Stimulated activated CD8-positive, alpha-beta memory T cell treated with anti-CD3 and anti-CD28 coated beads, Interleukin-15, amount 100 ng/mL, for 24 hours (primary cell): ENCODE measurements around the gene RAET1L.
"Not testable (repeated sequence)": the region's sequence is repeated elsewhere in the genome, so short reads cannot be mapped to it uniquely, and the experiment has no call there.

ENCODE experiments used
- DNase-seq: peaks from one replicate; pipeline ENCODE4 v3.0.0-alpha.2; 2020; ENCODE audit warnings: low read depth

The RAET1L gene

DNA sequence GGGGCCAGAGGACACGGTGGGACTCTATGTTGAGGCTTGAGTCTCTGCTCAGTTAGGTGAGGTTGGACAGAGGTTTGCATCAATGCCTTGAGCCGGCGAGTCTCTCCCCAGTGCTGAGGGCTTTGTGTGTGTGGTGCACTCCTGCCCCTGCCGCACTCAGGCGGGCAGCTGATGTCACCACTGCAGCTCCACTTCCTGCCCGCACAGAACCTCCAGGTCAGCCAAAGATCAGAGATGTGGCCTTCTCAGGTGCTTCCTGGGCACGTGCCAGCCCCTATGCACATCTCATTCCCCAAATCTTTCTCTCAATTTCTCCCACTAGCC lies 33.9 kb downstream of the RAET1L start:
- DNase-seq = not testable (repeated sequence)

DNA sequence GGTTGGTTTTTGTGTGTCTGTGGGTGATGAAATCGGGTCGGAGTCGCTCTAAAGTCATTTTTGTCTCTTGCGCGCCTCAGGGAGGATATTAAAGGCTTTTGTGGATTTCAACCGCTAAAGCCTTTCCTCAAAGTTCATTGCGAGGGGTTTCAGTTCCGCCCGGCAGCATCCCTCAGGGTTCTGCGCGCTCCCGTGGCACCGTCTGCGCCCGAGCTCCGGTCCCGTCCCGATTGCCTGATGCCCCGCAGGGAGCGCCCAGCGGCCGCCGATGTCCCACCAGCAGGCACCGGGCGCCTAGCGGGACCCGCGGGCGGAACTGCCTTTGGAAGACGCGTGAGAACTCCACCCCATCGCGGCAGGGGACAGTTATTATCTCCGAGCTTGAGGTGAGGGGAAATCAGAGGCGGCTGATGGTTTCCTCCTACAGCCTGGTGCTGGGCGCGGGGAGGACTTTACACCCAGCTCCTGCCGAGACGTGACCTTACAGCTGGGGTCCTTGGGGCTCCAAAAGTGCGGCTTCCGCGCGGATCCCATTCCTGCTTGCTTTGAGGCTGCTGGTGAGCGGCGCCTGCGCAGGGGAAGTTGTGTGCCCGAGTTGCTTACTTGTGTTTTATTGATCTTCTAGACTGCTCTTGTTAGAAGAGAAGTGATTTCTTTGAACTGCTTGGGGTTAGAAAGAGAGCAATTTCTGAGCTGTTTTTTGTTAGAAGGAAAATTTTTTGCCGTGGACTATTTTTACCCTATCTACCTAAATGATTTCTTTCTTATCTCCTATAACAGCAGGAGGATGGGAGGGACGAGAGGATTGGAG lies 34.5 kb downstream of the RAET1L start:
- no peak for DNase-seq

DNA sequence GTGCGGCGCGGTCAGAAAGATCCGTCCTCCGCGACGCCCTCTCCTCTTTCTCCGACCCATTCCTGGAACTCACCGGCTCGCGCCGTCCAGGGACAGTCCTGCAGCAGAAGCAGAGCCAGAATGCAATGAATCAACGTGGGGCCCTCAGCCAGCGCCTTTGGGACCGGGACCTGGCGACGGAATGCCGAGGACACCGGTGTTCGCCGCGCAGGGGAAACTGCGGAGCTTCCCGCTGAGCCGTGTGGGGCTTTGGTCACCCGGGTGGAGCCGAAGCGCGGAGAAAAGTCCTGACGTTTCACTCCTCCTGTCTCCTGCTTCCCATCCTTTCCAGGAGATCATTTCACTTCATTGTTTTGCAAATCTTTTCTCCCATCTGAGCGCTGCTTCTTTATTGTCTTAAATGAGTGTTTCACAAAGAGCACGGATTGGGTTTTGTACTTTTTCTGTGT lies 35.1 kb downstream of the RAET1L start:
- no peak for DNase-seq

DNA sequence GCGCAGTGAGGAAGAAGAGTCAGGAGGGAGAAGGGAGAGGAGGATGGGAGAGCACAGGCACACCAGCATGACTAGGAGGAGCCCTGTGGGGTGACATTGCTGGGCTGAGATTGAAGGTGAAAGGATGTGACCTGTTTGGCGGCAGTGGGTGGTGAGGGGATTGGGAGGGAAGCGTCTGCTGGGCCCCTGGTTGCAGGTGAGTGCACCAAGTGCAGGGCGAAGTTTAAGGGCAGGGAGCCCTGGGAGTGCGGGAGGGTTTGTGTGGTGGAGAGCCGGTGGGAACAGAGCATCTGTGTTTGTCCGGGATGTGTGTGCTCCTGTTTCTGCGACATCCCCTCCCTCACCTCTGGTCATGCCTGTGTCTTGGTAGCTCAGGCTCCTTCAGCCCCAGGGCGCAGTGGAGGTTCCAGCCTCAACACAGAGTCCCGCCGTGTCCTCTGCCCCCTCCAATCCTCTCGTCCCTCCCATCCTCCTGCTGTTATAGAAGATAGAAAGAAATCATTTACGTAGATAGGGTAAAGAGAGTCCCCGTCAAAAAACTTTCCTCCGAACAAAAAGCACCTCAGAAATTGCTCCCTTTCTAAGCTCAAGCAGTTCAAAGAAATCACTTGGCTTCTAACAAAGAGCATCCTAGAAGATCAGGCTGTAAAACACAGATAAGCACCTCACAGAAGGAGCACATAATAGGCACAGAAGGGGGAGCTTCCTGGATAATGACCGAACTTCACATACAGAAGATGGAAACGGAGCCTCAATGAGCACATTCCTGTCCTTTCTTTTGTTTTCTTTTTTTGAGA lies 36.6 kb downstream of the RAET1L start:
- no peak for DNase-seq

DNA sequence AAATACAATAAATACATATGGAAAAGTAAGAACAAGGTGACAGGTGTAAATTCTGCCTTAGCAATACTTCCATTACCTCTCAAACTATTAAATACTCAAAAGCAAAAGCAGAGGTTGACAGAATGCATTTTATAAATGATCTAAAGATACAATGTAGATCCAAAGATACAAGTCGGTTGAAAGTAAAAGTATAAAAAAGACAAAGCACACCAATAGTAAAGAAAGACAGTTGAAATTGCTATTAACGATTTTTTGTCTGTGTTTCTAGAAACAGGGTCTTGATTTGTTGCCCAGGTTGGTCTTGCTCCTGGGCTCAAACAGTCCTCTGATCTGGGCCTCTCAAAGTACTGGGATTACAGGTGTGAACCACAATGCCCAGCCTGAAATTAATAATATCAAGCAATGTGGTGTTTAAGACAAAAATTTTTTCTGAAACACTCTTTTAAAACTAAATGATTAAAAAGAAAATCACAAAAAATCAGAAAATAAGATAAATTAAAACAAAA lies 37.7 kb downstream of the RAET1L start:
- no peak for DNase-seq

DNA sequence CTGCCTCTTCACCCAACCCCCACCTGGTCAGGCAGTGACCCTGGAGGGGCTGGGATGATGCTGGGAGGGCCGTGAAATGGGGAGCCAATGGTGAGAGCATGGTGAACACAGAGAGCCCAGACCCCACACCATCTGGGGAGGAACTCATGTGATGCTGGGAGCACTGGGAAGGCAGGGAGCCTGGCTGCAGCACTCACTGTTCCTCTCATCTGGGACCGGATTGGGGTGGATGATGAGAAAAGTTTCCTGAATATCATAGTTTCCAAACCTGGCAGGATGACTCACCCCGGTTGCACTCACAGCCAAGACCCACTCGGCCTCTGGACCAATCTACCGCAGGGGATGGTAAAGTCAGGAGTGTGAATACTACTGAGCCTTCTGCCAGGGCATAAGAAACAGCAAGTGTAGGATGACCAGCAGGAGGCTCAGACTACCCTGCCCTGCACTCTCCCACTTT lies 39.8 kb downstream of the RAET1L start:
- no peak for DNase-seq

DNA sequence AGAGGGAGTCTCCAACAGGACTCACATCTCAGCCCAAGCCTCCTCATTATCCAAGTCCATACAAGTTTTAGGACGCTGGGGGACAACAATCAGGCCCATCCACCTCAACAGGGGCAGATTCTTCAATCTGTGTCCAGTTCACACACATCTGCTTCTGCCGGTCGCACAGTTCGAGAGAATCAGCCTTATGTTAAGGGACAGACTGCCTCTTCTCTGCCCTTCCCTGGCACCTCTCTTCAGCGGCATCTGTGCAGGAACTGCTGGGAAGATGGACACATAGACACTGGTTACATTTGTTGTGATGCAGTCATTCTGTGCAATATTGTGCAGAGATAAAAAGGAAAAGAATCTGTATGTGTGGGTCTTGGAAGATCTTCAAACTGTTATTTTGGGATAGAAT lies 40.6 kb downstream of the RAET1L start:
- no peak for DNase-seq

DNA sequence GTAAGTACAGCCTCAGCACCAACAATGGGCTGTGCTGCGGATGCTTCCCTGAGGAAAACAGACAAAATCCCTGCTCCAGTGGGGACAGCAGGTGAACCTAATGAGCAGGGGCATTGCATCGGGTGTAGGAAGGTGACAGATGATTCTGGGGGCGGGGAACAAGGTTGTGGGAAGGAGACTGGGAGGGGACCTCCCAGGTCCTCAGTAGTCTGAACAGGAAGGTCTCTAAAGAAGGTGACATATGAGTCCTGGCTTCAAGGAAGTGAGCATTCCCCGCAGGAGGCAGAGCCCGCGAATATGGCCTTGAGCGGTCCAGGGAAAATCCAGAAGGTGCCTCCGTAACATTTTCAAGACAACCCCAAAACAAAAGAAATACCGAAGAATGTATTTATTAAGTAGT lies 42.2 kb downstream of the RAET1L start:
- no peak for DNase-seq

DNA sequence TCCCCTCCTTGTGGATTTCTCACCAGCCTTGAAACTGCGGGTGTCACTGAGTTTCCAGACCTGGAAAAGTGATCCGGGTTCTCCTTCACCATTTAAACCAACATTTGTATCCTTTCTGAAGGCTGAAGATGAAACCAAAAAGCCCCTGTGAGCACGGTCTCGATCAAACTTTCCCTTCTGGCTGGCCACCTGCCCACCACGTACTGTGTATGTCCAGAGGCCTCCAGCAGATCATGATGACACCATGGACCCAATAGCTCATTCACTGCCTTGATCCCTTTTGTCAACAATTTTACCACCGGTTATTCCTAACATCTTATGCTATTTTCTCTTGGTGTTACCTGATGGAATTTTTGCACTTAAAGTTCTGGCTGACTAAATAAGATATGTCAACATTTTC lies 46.0 kb downstream of the RAET1L start:
- DNase-seq = no peak

DNA sequence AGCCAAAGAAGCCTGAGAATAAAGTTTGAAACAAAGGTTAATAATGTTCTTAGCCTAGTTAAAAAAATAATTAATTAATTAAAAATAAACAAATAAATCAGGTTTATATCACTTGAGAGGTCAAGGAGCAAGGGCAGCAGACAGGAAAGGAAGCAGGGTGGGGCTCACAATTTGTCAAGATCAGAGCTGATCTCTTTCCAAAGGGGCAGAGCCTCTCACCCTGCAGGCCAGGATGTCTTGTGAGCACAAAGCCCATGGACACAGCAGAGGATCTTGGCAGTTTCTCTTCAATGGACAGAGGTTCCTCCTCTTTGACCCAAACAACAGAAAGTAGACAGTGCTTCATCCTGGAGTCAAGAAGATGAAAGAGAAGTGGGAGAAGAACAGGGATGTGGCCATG lies 46.7 kb downstream of the RAET1L start:
- DNase-seq = no peak

DNA sequence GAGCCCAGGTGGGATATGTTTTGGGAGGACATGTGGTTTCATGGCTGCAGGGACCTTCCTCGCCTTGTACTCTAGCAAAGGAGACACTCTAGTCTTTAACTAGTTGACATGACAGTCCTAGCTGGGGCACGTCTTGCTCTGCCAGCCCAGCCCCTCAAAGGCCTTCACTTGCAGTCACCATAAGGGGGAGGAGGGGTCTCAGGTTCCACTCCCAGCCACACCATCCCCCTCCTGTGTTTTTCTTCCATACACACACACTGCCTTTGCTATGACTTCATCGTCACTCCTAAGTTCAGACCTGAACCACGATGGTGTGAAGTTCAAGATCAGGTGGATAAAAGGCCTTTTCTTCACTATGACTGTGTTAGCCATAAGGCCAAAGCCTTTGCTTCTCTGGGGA lies 48.1 kb downstream of the RAET1L start:
- no peak for DNase-seq

DNA sequence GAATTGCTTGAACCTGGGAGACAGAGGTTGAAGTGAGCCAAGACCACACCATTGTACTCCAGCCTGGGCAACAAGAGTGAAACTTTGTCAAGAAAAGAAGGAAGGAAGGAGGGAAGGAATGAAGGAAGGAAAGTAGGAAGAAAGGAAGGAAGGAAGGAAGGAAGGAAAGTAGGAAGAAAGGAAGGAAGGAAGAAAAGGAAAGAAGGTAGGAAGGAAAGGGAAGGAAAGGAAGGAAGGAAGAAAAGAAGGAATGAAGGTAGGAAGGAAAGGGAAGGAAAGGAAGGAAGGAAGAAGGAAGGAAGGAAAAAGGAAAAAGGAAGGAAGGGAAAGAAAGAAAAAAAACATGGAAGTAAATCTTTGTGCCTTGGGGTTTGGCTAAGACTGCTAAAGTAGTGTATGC lies 49.9 kb downstream of the RAET1L start:
- DNase-seq = no peak

DNA sequence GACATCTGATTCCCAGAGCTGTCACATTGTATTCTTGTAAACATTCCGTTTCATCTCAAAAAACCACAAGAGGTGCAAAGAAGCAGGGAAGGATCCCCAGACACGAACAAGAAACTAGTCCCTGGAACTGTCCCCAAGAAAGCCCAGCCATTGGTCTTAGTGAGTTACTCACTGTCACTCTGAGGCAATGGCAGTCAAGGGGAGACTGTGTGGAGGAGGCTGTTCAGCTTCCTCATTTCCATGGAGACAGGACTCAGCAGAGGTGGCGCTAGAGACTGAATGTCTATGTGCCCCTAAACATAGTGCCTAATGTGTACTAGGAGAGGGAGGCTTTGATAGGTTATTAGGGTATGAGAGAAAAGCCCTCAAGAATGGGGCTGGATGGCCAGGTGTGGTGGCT lies 50.5 kb downstream of the RAET1L start:
- DNase-seq = no peak

DNA sequence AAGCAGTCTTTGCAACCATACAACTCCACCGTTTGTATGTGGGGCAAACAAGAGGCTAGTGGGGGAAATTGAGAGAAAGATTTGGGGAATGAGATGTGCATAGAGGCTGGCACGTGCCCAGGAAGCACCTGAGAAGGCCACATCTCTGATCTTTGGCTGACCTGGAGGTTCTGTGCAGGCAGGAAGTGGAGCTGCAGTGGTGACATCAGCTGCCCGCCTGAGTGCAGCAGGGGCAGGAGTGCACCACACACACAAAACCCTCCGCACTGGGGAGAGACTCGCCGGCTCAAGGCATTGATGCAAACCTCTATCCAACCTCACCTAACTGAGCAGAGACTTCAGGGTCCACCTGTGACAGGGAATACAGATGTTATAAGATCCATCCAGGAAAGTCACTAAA lies 50.9 kb downstream of the RAET1L start:
- DNase-seq = not testable (repeated sequence)

DNA sequence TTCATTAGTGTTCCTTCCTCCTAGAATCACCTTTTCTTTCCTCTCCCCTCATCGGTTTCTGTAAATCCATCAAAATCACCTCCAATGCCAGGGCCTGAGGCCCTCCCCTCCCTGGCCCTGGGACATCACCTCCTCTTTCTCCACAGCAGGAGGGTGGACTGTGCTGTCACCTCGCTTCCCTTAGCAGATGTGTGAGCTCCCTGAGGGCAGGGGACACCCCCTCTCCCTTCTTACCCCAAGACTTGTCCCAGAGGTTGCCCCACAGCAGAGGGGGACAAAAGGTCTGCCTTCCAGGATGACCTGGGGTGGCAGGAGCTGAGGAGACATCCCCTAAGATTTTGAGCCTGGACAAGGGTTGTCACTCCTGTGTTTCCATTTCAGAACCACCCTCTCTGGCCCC lies 55.7 kb downstream of the RAET1L start:
- no peak for DNase-seq

DNA sequence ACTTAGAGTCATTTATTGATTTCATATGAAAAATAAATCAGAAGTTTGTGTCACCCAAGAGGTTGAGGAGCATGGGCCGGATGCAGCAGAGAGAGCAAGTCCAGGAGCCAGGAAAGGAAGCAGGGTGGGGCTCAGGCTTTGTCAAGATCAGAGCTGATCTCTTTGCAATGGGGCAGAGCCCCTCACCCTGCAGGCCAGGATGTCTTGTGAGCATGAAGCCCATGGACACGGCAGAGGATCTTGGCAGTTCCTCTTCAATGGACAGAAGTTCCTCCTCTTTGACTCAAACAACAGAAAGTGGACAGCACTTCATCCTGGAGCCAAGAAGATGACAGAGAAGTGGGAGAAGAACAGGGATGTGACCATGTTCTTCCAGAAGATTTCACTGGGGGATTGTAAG lies 56.4 kb downstream of the RAET1L start:
- not testable (repeated sequence) for DNase-seq
